HuH-7 (cell line): ENCODE results near the gene SYCE3.

Experiments
- DNase-seq: peaks from one replicate; pipeline ENCODE4 v3.0.0; 2011; ENCODE audit warnings: low spot score

Gene SYCE3

DNA sequence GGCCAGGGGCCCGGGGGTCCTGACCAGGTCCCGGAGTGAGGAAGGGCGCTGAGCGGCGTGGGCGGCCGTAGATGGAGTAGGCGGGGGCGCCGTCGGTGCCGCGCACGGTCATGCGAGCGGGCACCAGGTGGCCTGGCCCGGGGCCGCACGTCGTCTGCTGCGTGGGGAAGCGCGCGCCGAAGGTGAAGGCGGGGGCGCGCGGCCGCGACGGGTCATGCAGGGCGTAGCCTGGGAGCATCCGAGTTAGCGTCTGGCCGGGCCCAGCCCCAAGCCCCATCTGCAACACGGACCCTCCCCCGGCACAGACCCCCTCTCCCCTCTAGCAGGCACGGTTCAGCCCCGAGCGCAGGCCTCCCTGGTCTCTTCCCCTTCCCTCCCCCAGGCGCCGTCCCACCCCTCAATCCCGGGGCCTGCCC lies 31.2 kb downstream of the SYCE3 start:
- no peak for DNase-seq

DNA sequence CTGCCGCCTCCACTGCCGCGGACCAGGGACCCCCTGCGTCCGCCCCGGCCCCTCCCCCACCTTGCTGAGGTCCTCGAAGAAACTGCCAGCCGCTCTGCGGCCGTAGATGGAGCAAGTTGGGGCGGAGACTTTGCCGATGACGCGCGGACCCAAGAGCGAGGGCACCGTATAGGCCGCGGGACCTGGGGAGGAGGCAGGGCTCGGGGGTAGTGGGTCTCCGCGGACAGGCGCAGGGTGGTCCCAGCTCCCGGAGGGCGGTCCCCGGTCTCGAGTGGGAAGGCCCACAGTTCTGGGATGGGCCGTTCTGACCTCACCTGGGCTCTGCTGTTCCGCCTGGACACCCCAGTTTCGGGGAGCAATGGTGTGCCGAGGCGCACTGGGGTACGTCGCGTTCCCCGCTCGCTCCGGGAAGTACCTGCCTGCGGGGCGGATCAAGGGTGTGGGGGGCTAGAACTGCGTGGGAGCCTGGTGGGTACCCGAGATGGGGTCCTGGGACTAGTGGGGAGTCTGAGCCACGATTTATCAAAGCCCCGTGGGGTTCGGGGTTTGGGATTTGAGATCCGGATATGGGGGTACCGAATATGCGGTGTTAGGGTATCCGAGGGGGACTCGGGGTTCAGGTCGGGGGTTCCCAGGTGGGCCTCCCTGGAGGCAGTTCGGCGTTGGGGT lies 31.7 kb downstream of the SYCE3 start:
- DNase-seq = no peak

GRCh38 chr22:50530580-50530876 lies 32.2 kb downstream of the SYCE3 start:
- no peak for DNase-seq

GRCh38 chr22:50529897-50530579 lies 32.7 kb downstream of the SYCE3 start, which contains the start of gene TYMP:
TYMP (minus strand) TSS chr22:50530012; CDS start chr22:50529709, 303 bp downstream.
- DNase-seq = no peak

GRCh38 chr22:50529416-50529896 lies 33.3 kb downstream of the SYCE3 start:
- DNase-seq = no peak

- DNase-seq = no peak
Observed at GRCh38 chr22:50528682-50529415, 33.9 kb downstream of the SYCE3 start.

DNA sequence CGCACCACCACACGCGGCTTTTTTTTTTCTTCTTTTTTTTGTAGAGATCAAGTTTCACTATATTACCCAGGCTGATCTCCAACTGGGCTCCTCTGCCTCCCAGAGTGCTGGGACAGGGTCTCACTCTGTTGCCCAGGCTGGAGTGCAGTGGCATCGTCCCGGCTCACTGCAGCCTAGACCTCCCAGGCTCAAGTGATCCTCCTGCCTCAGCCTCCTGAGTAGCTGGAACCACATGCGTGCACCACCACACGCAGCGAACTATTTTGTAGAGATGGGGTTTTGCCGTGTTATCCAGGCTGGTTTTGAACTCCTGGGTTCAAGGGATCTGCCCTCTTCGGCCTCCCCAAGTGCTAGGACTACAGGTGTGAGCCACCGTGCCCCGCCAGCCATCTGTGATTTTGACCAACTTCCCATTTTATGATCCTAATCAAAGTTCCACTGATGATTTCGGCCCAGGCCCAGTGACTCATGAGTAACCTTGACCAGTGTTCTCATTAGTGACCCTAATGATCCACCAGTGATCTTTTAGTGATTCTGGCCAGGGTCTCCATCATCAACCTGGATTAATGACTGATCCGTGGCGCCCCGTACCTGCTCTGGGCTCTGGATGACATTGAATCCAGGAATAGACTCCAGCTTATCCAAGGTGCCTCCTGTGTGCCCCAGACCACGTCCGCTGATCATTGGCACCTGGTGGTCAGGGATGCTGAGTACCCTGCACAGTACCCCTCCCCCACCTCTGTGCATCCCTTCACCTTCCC lies 34.6 kb downstream of the SYCE3 start:
- no peak for DNase-seq

- DNase-seq = peak; percentile 98
Observed at GRCh38 chr22:50526834-50527801, 35.6 kb downstream of the SYCE3 start.

GRCh38 chr22:50526108-50526833 lies 36.4 kb downstream of the SYCE3 start:
- DNase-seq = peak; percentile 88

- DNase-seq = no peak
Observed at GRCh38 chr22:50525858-50526107, 36.9 kb downstream of the SYCE3 start.

GRCh38 chr22:50525104-50525857 lies 37.4 kb downstream of the SYCE3 start, which contains the start of gene SCO2:
SCO2 (minus strand) TSS chr22:50525598; CDS start chr22:50524411, 1,187 bp downstream.
- peak; percentile 100 for DNase-seq

DNA sequence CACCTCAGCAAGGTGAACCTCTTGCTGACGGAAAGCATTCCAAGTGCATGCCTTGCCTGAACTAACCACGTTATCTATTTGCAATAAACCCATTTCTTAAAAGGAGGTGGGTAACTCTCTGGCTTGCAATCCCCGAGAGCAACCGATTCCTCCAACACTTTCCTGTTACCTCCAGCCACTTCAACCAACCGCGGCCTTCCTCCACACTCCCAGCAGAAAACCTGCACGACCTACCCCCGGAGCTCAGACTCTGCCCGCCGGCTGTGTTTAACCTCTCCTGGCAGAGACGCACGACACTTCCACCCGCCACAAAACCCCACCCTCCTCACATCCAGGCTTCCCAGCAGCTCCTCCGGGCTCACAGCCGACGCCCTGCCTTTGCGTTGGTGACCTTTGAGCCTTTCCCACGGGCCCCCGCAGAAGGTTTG lies 38.0 kb downstream of the SYCE3 start:
- peak; percentile 76 for DNase-seq

- no peak for DNase-seq
Observed at GRCh38 chr22:50523806-50524675, 38.7 kb downstream of the SYCE3 start.

- DNase-seq = no peak
Observed at GRCh38 chr22:50523458-50523805, 39.3 kb downstream of the SYCE3 start.

GRCh38 chr22:50522806-50523438 lies 39.8 kb downstream of the SYCE3 start:
- DNase-seq = no peak

- DNase-seq = no peak
Observed at GRCh38 chr22:50522208-50522805, 40.4 kb downstream of the SYCE3 start.

DNA sequence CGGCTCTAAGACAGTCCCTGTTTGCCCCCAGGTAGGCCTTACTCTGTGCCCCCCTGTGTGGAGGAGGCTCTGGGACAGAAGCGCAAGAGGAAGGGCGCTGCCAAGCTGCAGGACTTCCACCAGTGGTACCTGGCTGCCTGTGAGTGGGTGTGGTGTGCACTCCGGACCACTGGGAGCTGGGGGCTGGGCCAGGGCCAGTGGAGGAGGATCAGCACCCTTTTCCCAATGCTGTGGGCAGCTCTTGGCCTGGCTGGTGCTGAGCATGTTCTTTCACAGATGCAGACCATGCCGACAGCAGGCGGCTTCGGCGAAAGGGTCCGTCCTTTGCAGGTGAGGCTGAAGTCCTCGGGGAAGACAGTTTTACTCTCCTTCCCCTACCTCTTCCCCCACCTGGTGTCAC lies 41.0 kb downstream of the SYCE3 start:
- DNase-seq = no peak
